Gastrocnemius medialis (tissue), 4 donors: ENCODE measurements around the gene SPTBN2.

ENCODE experiments used
- CTCF ChIP-seq, 5 experiments: fragments of 450-650 bp in 3 of 5; fragments of 200-600 bp in 2 of 5; sonication (generic) in 2 of 5; IDR thresholded peaks in 4 of 5; conservative IDR thresholded peaks in 1 of 5; 1 replicate in 4 of 5; 2 replicates in 1 of 5; pipeline ENCODE4 v1.5.1; 2016 to 2019; ENCODE audit warnings: antibody characterized with exemption in 5 of 5, mild to moderate bottlenecking in 3 of 5, moderate library complexity in 3 of 5
- POLR2A ChIP-seq, 2 donors: fragments of 450-650 bp; IDR thresholded peaks; one replicate each; pipeline ENCODE4 v1.6.1; 2017; ENCODE audit warnings: antibody characterized with exemption in 2 of 2, mild to moderate bottlenecking in 2 of 2, moderate library complexity in 2 of 2

DNA sequence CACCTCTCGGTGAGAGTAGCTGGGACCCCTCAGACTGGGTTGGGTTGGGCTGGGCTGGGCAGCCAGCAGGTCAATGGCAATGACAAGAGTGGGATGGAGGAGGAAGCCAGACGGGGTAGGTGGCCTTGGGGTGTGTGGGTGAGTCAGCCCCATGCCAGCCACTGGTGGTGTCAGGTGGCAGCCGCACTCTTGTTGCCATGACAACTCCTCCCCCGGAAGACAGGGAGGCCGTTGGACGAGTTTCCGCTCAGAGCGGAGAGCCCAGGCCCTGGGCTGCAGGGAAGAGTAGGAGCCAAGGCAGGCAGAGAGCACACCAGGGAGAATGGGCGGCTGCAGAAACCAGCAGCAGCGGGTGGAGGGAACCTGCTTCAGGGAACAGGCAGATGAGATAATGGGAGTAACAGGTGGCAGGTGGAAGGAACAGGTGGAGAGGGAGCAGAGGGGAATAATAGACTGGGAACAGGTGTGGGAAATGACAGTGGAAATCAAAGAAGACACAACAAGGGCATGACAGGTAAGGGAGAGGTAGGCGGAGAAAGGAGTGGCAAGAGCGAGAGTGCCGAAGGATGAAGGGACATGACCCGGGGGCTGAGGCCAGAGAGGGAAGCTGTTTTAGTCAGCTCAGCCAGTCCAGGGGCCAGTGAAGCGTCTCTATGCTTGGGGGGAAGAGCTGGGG, 8.7 kb downstream of the SPTBN2 start:
- TF ChIP-seq POLR2A (IDR thresholded peaks at IDR 0.05) (no peak), CTCF (IDR thresholded peaks at IDR 0.05 in 4 of 5, conservative IDR thresholded peaks at IDR 0.05 in 1 of 5) (no peak)
